DMS79 treated with DMSO at 0.1 percent for 48 hours (cell line): ENCODE measurements around the gene AUTS2.

Experiments
- DNase-seq: peaks from one replicate; lab custom pipeline; 2025; lab: John Stamatoyannopoulos, UW

Gene AUTS2

GRCh38 chr7:70834424-70834823, 1236.1 kb downstream of the AUTS2 start:
- DNase-seq, result no peak

GRCh38 chr7:70835658-70836057, 1237.4 kb downstream of the AUTS2 start:
- DNase-seq, result no peak

- no peak for DNase-seq
Measured at GRCh38 chr7:70836279-70836678, 1238.0 kb downstream of the AUTS2 start.

DNA sequence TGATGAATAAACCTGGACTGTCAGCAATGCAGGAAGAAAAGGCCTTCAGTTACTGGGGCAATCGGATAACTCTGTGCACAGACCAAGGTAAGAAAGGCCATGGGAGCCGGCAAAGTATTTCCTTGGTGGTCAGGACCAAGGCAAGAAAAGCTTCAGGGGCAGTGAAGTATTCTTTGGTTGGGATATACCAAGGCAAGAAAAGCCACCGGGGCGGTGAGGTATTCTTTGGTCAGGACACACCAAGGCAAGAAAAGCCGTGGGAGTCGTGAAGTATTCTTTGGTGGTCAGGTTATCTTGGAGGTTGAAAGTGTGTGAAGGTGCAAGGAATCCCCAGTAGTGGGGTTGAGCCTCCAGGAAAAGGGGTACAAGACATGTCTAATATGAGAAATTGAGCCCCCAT, 1238.7 kb downstream of the AUTS2 start:
- no peak for DNase-seq

DNA sequence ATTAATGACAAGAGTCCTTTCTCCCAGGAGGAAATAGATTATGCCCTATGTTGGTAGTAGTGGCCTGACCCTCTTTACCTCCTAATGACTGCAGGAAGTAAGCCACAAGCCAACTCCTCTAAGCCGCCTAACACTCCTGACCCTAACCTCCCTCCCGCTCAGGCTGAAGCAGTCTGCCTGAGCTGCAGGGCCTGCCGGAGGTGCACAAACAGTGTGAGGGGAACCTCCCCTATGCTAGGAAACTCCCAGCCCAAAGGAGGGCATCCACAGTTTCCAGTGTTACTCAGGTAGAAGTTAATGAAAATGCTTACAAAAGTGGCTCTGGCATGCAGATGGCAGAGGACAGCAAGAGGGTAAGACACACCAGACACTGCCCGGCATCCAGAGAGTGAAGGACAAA, 1239.3 kb downstream of the AUTS2 start:
- no peak for DNase-seq

DNA sequence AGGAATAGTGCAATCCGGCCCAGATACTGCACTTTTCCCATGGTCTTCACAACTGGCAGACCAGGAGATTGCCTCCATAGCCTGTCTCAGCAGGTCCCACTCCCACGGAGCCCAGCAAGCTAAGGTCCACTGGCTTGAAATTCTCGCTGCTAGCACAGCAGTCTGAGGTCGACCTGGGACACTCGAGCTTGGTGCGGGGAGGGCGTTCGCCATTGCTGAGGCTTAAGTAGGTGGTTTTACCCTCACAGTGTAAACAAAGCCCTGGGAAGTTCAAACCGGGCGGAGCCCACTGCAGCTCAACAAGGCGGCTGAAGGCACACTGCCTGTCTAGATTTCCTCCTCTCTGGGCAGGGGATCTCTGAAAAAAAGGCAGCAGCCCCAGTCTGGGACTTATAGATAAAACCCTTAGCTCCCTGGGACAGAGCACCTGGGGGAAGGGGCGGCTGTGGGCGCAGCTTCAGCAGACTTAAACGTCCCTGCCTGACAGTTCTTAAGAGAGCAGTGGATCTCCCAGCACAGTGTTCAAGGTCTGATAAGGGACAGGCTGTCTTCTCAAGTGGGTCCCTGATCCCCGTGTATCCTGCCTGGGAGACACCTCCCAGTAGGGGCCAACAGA, 1240.1 kb downstream of the AUTS2 start:
- no peak for DNase-seq
